GM21515 (cell line): ENCODE results near the gene CCDC91.
"Not testable (repeated sequence)": the region's sequence is repeated elsewhere in the genome, so short reads cannot be mapped to it uniquely, and the experiment has no call there.

Source experiments
- ATAC-seq: cut with Tn5 transposase; IDR thresholded peaks from one replicate; pipeline ENCODE4 v1.9.1; 2021; ENCODE audit not compliant: unreplicated experiment

The CCDC91 gene

GRCh38 chr12:28351414-28351813 is 161.2 kb downstream of the CCDC91 start:
- no peak for ATAC-seq

GRCh38 chr12:28355161-28355560 is 164.9 kb downstream of the CCDC91 start:
- ATAC-seq = no peak

GRCh38 chr12:28360253-28360652 is 170.0 kb downstream of the CCDC91 start:
- ATAC-seq = no peak

- ATAC-seq = no peak
Measured at GRCh38 chr12:28367326-28367725, 177.1 kb downstream of the CCDC91 start.

- ATAC-seq = no peak
Measured at GRCh38 chr12:28367993-28368392, 177.7 kb downstream of the CCDC91 start.

GRCh38 chr12:28369483-28369882 is 179.2 kb downstream of the CCDC91 start:
- ATAC-seq = no peak

- ATAC-seq = no peak
Measured at GRCh38 chr12:28374556-28374955, 184.3 kb downstream of the CCDC91 start.

- ATAC-seq = no peak
Measured at GRCh38 chr12:28378736-28379135, 188.5 kb downstream of the CCDC91 start.

- ATAC-seq = not testable (repeated sequence)
Measured at GRCh38 chr12:28379779-28380178, 189.5 kb downstream of the CCDC91 start.

GRCh38 chr12:28383368-28383767 is 193.1 kb downstream of the CCDC91 start:
- no peak for ATAC-seq

GRCh38 chr12:28388879-28389278 is 198.6 kb downstream of the CCDC91 start:
- ATAC-seq = no peak

- no peak for ATAC-seq
Measured at GRCh38 chr12:28390206-28390605, 199.9 kb downstream of the CCDC91 start.

GRCh38 chr12:28390761-28391385 is 200.6 kb downstream of the CCDC91 start:
- no peak for ATAC-seq

GRCh38 chr12:28409892-28410291 is 219.6 kb downstream of the CCDC91 start:
- ATAC-seq = no peak

GRCh38 chr12:28413460-28414109 is 223.3 kb downstream of the CCDC91 start:
- peak; percentile 79 for ATAC-seq

GRCh38 chr12:28415755-28416154 is 225.5 kb downstream of the CCDC91 start:
- ATAC-seq = no peak

GRCh38 chr12:28421374-28421773 is 231.1 kb downstream of the CCDC91 start:
- ATAC-seq = no peak

GRCh38 chr12:28424965-28425364 is 234.7 kb downstream of the CCDC91 start:
- ATAC-seq = no peak

- ATAC-seq = no peak
Measured at GRCh38 chr12:28425526-28425925, 235.3 kb downstream of the CCDC91 start.

GRCh38 chr12:28427046-28427445 is 236.8 kb downstream of the CCDC91 start:
- ATAC-seq = no peak

GRCh38 chr12:28440081-28440608 is 249.9 kb downstream of the CCDC91 start:
- ATAC-seq = no peak

- ATAC-seq = no peak
Measured at GRCh38 chr12:28442101-28442500, 251.8 kb downstream of the CCDC91 start.

- ATAC-seq = no peak
Measured at GRCh38 chr12:28443337-28443736, 253.1 kb downstream of the CCDC91 start.
